MM.1S (cell line): ENCODE results near the gene DND1.
"Not testable (repeated sequence)": the region's sequence is repeated elsewhere in the genome, so short reads cannot be mapped to it uniquely, and the experiment has no call there.

Source experiments
- CTCF ChIP-seq: fragments of 300-600 bp; sonication (generic); IDR thresholded peaks from 2 replicates; pipeline ENCODE4 v1.5.1; 2016; ENCODE audit warnings: antibody characterized with exemption, low read length, mixed read lengths
- EZH2phosphoT487 ChIP-seq: fragments of 300-600 bp; sonication (generic); IDR thresholded peaks from 2 replicates; pipeline ENCODE4 v1.6.1; 2018; ENCODE audit warnings: antibody characterized with exemption, low read length

GRCh38 chr5:140720738-140721137 lies 47.4 kb upstream of the DND1 start:
- TF ChIP-seq CTCF, EZH2phosphoT487: not testable (repeated sequence)
